Hematopoietic multipotent progenitor cell treated with erythropoietin and hydrocortisone succinate and interleukin-3 and kit ligand, for 17 days (in vitro differentiated cells): Measurements from ENCODE around the gene MOGAT2.
A peak's percentile ranks its signal among the peaks of the same experiment; 100 is the strongest.
"Not testable (repeated sequence)": the region's sequence is repeated elsewhere in the genome, so short reads cannot be mapped to it uniquely, and the experiment has no call there.

Experiments used
- DNase-seq: peaks from one replicate; pipeline ENCODE4 v3.0.0-alpha.2; 2015; ENCODE audit warnings: low spot score

Gene MOGAT2

DNA sequence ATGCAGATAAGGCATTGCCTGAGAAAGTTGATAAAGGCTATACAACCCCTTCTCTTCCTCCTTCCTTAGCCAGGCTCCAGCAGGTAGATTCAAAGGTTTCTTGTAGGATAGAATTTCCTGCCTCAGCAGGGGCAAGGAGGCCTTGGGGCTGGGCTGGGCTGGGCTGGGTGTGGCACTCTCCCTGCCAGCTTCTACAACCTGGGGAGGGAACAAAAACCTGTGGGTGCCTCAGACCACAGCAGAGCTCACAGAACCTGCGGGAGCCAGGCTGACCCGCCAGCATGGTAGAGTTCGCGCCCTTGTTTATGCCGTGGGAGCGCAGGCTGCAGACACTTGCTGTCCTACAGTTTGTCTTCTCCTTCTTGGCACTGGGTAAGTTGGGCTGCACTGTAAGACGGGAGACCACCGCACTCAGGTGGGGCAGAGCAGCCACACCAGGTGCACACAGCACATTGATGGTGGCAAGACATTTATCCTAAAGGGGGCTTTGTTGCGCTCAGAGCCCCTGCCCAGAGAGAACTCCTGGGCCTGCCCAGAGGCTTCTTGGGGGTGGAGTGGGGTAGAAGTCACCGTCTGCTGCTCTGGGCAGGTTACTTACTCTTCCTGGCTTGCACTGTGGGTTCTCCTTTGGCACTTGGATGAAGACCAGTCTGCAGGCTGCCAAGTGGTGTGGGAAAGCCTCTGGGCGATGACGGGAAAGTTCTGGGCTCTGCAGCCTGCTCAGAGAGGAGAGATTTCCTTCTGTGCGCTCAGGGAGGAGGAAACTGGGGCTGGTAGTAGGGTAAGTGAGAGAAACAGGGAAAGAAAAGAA is at the start of gene MOGAT2:
Gene MOGAT2 (plus strand): TSS at position 231 of the 811 bp plus-strand sequence. CDS start 51 bp downstream, at position 282.
- DNase-seq: no peak

DNA sequence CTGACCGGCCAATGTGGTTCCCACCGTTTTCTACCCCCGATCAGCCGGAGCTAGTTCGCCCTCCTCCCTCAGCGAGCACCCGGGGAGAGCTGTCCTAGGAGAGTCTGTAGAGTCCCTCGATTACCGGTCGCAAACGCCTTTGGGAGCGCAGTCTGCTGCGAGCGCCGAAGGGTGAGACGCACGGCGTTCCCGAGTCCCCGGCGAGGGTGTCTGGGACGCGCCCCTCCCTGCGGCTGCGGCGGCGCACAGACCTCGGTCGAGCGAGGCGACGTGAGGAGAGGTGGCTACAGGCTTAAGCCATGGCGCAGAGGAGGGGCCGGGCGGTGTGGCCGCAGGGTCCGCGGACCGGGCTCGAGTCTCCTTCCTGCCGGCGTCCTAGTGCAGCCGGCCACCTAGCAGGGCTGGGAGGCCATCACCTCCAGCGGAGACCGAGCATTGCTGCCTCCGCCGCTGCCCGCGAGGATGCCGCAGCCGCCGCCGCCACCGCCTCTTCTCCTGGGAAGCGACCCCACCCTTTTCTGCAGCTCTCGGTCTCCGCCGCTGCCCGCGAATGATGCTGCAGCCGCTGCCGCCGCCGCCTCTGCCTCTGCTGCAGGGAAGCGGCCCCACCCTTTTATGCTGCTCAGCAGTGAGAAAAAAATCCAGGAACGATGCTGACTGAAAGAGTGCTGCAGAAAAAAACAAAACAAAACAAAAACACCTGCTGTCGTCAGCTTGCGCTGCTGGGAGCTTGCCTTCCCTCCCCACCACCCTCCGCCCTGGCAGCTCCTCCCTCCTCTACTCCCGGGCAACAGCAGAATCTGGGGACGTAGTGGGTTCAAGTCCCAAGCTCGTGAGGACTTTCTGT is 49.0 kb upstream of the MOGAT2 start, which contains the start of gene MAP6:
Gene MAP6 (minus strand): TSS at position 588 of the 847 bp plus-strand sequence. CDS start 669 bp downstream, outside the sequence.
- DNase-seq: no peak

DNA sequence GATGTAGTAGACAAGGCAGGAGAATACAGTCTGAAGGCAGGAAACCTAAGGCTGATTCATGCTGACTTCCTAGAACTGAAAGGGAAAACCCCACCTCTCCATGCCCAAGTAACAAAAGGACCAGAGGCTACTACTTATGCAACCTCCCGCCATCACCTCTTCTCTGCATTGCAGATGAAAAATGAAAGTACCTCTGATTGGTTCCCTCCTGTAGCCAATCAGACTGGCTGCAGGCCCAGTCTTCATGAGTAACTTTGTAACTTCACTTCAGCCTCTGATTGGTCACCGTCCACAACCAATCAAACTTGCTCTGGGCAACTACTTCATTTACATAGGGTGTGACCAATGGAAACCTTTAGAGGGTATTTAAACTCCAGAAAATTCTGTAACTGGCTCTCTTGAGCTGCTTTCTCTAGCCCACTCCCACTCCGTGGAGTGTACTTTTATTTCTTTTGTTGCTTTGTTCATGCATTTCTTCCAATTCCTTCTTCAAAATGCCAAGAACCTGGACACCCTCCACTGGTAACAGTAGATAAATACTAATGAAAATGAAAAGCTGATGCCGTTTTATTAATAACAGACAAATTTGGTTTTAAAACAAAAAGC is 43.6 kb upstream of the MOGAT2 start:
- DNase-seq: peak; percentile 17

DNA sequence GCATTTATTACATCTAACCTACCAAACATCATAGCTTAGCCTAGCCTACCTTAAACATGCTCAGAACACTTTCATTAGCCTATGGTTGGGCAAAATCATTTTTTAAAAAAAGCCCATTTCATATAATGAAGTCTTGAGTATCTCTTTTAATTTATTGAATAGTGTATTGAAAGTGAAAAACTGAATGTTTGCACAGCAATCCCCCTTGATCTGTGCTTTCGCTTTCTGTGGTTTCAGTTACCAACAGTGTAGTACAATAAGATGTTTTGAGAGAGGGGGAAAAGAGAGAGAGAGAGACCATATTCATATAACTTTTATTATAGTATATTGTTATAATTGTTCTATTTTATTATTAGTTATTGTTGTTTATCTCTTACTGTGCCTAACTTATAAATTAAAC is 40.4 kb upstream of the MOGAT2 start:
- no peak for DNase-seq

DNA sequence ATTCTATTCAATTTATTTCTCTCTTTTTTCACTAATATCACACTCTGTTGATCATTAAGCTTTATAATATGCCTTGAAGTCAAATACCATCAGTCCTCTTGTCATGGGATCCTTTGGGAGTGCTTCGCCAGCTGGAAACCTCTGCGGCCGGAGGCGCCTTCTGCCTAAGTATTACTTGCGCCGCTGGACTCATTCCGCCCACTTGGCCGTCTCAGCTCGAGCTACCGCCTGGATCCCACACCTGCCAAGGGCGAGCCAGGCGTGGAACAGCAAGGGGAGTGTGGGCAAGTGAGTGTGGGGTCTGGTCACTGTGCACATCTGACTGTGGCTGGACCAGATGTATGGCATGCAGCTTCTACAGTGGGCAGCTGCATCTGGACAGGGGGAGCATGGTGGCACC is 39.7 kb upstream of the MOGAT2 start:
- no peak for DNase-seq

DNA sequence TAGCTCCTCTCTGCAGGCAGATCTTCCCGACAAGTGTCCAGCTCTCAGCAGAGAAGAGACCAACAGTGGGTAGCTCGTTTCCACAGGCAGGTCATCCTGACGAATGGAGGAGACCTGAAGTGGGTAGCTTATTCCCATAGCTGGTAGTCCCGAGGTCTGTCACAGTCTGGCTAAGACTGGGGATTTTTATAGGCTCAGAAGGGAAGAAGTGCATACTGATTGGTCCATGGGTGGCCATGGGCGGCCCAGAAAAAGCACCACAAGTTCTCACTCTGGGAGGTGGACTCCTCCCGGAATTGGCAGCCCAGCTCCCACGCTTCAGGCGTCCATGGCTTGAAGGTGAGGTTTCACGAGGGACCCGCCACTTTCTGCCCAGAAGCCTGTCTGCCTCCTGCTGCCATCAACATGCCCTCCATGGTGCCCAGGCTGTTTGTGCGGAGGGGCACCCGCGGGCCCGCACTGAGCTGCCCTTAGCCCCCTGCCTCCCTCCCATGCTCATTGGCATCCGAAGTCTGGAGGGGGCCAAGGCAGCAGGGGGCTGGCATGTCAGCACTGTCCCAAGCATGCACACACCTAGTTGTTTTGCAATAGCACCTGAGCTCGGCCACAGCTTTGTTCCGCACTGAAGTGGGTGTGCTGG is 38.9 kb upstream of the MOGAT2 start:
- no peak for DNase-seq

DNA sequence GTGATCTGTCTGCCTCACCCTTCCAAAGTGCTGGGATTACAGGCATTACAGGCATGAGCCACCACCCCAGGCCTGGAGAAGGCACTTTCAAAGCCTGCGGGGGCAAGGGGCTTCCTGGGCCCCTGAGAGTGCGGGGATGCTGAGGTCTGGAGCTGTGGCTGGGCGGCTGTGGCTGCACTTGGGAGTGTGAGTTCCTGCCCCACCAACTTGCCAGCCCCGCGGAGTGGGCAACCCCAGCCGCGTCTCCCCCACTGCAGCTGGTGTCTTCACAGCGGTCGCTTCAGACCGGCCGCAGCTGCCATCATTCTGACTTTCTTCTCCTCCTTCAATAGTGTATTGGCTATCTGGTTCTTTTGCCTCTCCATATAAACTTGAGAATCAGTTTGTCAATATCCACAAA is 38.1 kb upstream of the MOGAT2 start:
- no peak for DNase-seq

DNA sequence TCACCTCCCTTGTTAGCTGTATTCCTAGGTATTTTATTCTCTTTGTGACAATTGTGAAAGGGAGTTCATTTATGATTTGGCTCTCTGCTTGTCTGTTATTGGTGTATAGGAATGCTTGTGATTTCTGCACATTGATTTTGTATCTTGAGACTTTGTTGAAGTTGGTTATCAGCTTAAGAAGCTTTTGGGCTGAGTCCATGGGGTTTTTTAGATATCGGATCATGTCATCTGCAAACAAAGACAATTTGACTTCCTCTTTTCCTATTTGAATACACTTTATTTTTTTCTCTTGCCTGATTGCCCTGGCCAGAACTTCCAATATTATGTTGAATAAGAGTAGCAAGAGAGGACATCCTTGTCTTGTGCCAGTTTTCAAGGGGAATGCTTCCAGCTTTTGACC is 33.8 kb upstream of the MOGAT2 start:
- not testable (repeated sequence) for DNase-seq

DNA sequence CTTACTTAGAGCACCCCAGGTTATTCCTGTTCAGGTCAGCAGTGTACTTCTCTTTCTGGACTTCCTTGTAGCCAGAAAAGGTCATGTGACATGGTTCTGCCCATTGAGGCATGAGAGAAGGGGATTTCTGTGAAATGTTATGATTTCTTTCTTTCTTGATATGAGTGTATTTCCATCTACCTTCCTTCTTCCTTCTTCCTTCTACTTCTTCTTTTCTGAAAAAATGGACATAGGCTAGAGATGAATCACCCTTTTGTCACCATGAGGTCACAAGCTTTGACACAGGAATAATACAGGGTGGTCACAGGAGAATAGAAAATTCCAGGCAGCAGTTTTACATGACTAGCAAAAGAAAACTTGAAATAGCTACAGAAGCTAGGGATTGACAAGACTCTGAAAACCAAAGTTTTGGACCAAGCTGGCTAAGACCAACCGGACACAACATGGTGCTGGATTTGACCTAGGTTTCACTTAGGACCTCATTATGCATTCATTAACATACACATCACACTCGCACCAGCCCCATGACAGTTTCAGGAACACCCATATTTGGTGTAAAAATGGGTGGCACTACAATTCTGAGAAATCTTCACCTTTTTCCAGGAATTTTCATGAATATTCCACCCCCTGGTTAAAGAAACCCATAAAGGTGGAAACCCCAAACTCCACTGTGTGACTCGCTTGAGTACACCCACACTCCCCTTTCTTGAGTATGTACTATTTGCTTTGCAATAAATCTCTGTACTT is 27.6 kb upstream of the MOGAT2 start:
- no peak for DNase-seq

DNA sequence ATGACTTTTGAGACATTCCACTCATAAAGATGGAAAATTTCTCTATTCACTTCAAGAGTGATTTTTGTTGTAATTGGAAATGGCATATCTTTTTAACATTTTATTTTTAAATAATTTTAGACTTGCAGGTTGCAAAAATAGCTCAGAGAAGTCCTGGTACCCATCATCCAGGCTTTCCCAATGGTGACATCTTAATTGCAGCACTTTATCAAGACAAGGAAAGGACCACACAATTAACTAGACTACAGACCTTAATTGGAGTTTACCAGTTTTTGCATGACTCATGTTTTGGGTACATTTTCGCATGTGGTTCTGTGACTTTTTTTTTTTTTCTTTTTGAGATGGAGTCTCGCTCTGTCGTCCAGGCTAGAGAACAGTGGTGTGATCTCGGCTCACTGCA is 25.8 kb upstream of the MOGAT2 start:
- no peak for DNase-seq

DNA sequence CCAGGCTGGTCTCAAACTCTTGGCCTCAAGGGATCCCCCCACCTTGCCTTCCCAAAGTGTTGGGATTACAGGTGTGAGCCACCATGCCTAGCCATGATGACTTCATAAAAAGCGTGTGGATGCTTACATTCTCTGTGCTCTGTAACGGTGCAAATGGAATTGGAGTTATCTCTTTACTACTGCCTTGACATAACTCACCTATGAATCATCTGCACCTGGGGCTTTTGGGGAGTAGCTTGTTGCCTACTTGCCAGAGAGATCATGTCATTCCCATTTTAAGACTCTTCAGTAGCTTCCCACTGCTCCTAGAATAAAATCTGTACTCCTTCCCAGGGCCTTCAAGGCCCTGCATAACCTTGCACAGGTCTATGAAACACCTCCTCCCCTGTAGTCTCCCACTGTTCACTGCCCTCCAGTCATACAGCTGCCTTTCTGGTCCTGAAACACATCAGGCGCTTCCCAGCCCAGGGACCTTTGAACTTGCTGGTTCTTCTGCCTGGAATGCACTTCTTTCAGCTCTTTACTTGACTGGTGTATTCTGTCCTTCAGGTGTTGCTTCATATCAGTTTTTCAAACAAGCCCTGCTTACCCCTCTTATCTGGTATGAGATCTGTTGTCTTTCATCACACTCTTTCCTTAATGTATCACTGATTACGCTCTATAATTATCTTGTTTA is 19.6 kb upstream of the MOGAT2 start:
- DNase-seq: no peak

DNA sequence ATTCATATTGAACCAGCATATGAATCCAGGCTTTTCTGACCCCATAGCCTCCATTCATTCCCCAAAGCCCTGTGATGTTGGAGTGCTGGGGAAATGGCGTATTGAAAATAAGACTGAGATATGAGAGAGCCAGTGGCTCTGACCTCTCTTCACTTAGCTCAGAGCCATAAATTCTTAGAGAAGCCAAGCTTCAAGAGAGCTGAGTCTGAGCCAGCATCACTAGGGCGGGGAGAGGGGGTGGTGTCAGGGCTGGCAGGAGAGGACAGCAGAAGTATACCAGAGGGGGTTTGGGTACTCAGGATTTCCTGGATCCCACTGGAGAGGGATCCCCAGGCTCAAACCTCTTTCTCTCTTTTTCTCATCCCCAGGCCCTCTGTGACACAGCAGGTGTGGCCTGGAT is 16.7 kb upstream of the MOGAT2 start:
- DNase-seq: no peak

DNA sequence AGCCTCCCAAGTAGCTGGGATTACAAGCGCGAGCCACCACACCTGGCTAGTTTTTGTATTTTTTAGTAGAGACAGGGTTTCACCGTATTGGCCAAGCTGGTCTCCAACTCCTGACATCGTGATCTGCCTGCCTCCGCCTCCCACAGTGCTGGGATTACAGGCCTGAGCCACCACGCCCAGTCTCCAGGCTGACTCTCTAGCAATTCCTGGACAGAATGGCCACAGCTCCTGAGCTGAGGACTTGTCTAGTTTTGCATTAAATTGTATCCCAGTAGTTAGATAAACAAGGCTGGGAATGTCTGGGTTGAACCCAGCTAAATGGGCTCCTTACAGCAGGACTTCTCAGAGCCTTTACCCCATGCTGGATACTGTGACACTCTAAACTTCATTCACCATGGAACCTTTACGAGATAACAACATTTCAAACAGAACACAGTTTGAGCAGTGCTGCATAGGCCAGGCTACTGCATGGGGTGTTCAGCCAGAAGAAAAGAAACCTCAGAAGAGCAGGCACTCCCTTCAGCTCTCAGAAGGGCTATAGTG is 13.9 kb upstream of the MOGAT2 start:
- DNase-seq: no peak

DNA sequence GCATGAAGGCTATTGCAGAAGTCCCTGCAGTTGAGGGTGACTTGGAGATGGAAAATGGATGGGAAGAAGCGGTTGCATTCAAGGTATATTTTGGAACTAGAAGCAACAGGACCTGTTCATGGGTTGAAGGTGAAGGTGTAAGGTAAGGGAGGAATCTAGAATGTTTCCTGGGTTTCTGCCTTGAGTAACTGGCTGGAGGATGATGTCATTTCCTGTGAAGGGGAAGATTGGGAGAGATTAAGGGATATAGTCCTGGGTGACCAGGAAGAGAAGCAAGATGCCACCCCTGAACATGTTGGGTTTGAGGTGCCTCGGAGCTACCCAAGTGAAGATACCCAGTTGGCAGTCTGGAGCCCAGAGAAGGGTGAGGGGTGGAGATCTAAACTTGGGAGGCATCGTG is 12.1 kb upstream of the MOGAT2 start:
- DNase-seq: no peak

DNA sequence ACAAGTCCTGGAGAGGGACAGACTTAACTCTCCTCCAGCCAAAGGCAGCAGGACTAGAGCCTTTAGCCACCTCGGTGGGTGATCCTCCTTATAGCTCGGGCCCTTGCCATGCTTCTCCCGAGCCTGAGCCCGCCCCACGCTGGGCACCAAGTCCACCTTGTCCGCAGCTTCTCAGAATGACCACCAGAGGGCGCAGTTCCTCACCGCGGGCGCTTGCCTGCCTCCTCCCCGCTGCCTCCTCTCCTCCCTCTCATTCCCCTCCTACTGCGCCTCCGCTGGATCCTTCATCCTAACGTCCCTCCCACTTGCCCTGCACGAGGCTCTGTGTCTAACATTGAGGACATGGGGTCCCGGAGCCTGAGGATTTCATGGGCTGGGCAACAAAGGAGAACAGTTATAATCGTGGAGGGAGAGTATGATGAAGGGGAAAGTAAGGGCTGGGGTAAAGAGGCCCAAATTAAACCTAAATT is 11.3 kb upstream of the MOGAT2 start:
- peak; percentile 84 for DNase-seq

DNA sequence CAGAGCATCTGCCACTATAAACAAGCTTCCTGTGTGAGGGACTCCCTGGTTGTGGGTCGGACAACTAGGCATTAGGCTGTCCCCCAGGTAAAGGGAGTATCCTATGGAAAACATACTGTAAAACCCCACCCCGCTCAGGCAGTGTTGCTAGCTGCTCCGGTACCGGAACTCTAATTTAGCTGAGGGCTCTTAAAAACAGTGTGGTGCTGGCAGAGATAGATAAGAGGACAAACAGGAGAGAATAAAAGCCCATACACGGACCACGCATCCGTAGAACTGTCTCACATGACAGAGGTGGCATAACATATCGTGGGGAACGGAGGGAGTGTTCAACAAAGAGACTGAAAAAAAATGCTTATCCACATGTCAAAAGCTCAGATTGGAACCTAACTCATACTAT is 3.4 kb upstream of the MOGAT2 start:
- DNase-seq: peak; percentile 18

DNA sequence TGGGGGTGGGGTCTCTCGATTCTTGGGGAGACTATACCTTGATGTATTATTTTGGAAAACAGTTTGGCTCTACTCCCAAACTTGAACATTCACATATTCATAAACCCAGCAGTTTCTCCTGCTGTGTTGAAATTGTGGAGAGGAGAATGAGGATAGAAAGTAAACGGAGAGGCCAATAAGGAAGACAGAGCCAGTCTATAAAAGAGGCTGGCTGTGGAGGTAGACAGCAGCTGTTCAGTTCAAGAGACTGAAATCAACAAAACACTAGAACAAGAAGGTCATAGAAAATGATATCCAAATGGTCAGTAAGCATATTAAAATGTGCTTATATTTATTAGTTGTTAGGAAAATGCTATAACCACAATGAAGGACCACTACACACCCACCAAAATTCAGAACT is 1.9 kb upstream of the MOGAT2 start:
- no peak for DNase-seq

DNA sequence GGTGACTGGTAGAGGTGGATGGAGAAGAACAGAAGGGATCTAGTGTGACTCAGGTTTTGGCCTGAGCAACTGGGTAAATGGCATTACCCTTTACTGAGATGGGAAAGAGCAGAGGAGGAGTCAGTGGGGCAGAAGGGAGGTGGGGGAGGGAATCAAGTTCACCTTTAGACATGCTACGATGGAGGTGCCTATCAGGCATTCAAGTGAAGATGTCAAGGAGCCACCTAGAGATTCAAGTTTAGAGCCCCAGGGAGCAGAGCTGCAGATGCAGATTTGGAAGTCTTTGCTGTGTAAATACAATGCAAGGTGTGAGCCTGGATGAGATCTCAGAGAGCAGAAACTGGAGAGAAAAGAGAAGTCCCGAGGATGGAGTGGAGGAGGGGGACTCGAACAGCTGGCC is 979 bp upstream of the MOGAT2 start:
- DNase-seq: no peak

DNA sequence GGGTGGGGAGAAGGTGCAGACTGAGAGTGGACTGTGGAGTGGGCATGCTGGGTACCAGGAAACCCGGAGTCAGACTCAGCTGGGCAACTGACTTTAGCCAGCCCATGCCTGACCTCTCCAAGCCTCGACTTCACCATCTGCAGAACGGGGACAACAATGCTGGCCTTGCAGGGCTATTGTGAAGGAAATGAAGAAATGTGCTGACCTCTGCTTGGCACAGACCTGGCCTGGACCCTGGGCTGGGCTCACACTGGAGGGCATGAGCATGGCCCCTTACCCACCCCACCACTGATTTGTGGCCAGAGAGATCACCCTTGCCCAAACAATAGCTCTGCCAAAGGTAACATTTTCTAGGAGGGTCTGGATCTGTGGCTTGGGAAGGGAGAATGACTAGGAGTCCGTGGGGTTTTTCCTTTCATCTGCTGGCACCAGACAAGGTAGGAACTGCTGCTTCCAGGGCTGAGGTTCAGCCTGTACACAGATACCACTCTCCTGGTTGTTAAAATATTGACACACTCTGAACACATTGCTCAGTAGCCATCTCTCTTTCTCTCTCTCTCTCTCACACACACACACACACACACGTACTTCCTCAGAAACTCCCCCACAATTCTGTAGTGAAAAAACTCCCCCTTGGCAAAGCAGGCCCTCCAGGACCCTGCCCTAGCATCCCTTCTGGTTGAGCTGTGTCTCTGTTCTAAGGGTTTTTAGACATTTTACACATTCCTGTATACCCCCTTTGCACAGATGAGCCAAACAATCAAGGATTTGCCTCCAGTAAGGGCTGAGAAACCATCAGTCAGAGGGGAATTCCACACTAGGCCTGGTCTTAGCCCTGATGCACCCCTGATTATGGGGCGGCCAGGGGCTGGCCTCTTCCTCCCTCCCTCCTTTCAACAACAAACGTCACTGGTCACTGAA is 1.0 kb downstream of the MOGAT2 start:
- no peak for DNase-seq
